GM21515 (cell line): ENCODE measurements around the gene RIOK1.
"Not testable (repeated sequence)": the region's sequence is repeated elsewhere in the genome, so short reads cannot be mapped to it uniquely, and the experiment has no call there.

ENCODE experiments used
- ATAC-seq: cut with Tn5 transposase; IDR thresholded peaks from one replicate; pipeline ENCODE4 v1.9.1; 2021; ENCODE audit not compliant: unreplicated experiment

Gene RIOK1

DNA sequence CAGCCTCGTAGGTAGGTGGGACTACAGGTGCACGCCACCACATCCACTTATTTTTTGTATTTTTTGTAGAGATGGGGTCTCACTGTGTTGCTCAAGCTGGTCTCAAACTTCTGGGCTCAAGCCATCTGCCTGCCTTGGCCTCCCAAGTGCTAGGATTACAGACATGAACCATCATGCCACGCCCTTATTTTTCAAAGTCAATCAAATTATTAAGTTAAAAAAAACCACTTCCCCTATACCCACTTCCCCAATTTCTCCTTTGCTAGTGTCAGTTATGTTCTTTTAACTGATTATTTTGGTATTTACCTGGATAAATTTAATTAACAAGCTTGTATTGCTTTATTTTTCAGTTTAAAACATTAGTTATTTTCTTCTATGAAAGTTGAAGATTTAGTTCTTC, 49.6 kb downstream of the RIOK1 start:
- ATAC-seq, result no peak

GRCh38 chr6:7440476-7440875, 50.9 kb downstream of the RIOK1 start:
- no peak for ATAC-seq

DNA sequence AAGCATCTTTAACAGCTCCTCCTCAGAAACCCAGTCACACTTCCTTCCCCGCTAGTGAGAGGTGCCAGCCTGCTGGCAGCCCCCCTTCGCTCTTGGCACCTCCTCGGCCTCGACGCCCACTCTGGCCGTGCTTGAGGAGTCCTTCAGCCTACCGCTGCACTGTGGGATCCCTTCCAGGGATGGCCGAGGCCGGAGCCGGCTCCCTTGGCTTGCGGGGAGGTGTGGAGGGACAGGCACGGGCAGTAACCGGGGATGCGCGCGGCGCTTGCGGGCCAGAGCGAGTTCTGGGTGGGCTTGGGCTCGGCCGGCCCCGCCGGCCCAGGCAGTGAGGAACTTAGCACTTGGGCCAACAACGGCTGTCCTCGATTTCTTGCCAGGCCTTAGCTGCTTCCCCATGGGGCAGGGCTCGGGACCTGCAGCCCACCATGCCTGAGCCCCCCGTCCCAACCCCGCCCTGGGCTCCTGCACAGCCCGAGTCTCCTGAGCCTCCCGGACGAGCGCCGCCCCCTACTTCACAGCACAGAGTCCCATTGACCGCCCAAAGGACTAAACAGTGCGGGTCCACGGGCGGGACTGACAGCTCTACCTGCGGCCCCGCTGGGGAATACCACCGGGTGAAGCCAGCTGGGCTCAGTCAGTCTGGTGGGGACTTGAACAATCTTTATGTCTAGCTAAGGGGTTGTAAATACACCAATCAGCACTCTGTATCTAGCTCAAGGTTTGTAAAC, 51.6 kb downstream of the RIOK1 start:
- no peak for ATAC-seq

GRCh38 chr6:7442467-7442866, 52.9 kb downstream of the RIOK1 start:
- no peak for ATAC-seq

DNA sequence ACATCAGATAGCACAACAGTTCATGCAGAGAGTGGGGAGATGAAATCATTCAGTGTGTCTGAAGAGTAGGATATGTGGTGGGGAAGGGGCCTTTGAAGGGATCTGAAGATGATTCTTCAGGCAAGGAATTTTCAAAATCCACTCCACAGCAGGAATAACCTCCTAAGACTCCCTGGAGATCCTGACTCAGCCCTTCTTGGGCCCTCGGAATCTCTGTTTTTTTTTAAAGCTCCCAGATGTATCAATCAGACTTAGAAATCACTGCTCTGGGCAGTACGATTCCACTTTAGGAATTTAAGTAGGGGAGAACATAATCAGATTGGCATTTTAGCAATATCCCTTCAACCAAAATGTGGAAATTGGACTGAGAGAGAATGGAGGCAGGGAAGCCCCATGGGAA, 55.5 kb downstream of the RIOK1 start:
- ATAC-seq, result no peak

DNA sequence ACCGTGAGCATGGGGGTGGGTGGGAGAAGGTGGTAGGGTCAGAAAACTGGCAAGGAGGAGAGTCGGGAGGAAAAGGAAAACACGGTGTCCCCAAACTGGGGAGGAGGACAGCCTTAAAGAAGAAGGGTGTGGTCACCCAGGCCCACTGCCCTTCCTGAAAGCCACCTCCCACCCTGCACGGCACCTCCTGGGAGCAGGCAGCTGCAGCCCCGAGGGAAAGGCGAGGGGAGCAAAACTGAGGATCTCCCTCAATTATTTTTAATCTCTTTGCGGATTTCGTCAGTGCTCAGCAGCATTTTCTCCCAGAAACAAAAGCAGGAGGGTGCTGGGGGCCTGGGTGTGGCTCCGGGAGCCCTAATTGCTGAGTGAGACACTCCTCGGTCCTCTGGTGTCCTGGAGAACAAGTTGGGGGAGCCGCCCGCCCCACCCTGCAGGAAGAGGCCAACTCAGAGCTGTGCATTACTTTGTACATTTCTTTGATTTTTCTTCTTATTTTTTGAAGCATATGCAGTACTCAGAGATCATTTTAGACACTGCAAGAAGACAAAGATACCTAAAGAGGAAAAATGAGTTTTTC, 56.4 kb downstream of the RIOK1 start:
- no peak for ATAC-seq

DNA sequence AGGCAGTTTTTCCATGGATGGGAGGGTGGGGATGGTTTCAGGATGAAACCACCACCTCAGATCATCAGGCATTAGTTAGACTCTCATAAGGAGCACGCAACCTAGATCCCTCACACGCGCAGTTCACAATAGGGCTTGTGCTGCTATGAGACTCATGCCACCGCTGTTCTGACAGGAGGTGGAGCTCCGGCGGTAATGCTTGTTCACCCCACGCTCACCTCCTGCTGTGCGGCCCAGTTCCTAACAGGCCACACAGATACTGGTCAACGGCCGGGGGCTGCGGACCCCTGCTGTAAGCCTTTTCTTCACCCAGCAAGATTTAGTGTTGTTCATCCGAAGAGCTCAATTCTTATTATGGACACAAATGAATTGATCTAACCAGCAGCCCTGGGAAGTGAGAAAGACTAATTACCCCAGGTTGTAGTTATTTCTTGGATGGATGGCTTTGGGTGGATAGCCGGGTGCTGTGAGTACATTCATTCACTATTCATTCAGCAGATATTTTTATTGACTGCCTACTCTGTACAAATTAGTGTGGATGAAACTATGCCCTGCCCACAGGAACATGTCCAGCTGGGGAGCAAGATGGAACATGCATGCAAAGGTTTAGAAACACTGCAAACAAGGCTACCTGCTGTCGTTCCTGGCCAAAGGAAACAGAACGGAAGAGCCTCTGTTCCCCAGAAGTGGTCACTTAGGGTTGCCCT, 57.2 kb downstream of the RIOK1 start:
- no peak for ATAC-seq

GRCh38 chr6:7448232-7448631, 58.6 kb downstream of the RIOK1 start:
- no peak for ATAC-seq

- no peak for ATAC-seq
Measured at GRCh38 chr6:7449018-7449417, 59.4 kb downstream of the RIOK1 start.

DNA sequence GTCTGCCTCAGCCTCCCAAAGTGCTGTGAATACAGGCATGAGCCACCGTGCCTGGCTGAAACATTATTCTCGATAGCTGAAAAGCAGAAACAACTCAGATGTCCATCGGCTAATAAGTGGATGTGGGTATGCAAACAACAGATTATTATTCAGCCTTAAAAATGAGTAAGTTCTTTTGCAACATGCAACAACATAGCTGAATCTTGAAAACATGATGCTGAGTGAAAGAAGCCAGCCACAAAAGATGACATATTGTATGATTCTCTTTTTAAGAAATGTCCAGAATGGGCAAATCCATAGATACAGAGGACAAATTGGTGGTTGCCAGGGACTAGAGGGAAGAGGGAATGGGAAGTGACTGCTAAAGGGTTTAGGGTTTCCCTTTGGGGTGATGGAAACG, 61.7 kb downstream of the RIOK1 start:
- ATAC-seq, result no peak

DNA sequence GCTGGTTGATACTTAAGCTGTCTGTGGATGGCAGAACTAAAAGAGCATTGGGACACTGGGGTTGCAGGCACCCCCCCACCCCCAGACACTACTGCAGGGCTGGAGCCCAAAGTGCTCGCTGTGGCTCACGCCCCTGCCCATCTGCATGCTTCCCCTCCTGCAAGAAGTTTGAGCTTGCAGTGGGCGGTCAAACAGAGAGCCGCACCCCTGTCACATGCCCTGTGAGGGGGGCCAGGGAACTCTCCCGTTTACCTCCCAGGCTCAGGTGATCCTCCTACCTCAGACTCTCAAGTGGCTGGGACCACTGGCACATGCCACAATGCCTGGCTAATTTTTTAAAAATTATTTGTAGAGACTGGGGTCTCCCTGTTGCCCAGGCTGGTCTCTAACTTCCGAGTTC, 63.3 kb downstream of the RIOK1 start:
- ATAC-seq, result no peak

DNA sequence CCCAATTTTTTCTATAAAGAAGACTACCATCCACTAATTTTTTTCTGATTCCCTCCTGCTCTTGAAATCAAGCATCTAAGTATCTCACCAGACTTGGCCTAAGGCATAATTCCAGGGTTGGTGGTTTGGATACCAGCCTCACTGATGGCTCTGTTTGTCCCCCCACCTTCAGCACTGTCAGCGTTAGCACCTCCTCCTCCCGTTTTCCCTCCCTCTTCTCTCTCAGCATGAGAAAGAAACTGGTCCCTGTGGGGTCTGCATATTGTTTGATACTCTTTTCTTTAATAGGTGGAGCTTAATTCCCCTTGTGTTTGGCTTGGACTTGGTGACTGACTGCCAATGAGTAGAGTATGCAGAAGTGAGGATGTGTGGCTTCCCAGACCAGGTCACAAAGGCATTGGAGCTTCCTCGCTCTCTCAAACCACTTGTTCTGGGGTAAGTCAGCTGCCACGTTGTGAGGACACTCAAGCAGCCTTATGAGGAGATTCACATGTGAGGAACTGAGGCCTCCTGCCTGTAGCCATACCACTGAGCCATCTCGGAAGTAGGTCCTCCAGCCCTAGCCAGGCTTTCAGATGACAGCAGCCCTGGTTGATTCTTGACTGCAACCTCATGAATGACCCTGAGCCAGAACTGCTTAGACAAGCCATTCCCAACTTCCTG, 65.2 kb downstream of the RIOK1 start:
- no peak for ATAC-seq

DNA sequence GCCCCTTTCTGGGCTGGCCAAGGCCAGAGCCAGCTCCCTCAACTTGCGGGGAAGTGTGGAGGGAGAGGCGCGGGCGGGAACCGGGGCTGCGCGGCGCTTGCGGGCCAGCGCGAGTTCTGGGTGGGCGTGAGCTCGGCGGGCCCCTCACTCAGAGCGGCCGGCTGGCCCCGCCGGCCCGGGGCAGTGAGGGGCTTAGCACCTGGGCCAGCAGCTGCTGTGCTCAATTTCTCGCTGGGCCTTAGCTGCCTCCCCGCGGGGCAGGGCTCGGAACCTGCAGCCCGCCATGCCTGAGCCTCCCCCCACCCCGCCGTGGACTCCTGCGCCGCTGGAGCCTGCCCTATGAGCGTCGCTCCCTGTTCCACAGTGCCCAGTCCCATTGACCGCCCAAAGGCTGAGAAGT, 66.7 kb downstream of the RIOK1 start:
- not testable (repeated sequence) for ATAC-seq

- ATAC-seq, result no peak
Measured at GRCh38 chr6:7461416-7461815, 71.8 kb downstream of the RIOK1 start.

DNA sequence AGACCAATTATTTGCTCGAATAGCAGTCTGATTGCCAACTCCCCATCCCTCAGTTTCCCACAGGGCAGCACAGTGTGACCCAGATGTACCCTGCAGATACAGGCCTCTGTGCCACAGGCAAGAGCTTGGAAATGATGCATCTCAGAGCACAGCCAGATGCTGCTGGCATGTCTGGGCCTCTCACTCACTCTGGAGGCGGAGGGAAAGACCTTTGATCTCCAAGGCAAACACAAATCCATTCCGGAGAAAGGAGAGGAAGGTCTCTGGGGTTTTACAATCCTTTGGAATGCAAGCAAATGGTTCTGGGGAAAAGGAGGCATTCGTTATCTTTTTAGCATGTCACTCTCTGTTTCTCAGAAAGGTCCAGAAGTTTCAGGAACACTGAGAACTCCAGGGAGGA, 74.2 kb downstream of the RIOK1 start:
- no peak for ATAC-seq

GRCh38 chr6:7467007-7467897, 77.6 kb downstream of the RIOK1 start:
- no peak for ATAC-seq
